G401 (cell line): ENCODE measurements around the gene RAB5A. TPM values are rescaled to one million over a fixed set of nuclear protein-coding genes. Genes with fewer than 3 reads are reported as not detected.
"Not testable (repeated sequence)": the region's sequence is repeated elsewhere in the genome, so short reads cannot be mapped to it uniquely, and the experiment has no call there.

Experiments used
- DNase-seq: peaks from one replicate; pipeline ENCODE4 v3.0.0-alpha.2; 2015; ENCODE audit warnings: low spot score
- in situ Hi-C: cut with HindIII; loops from 2 replicates; pipeline ENCODE4 v1.10.0; 2016; ENCODE audit warnings: low sequenced_read_pairs, mixed read lengths
- total RNA-seq: library from RNA; depleted of rRNA; stranded (reverse); fragments of >200 nt; shearing (Covaris generic); gene quantifications from 2 replicates; pipeline ENCODE4 v1.2.3, GENCODE V29; 2014

Gene RAB5A
- total RNA-seq, 1 experiment from 2014 or later: 49.7 TPM

DNA sequence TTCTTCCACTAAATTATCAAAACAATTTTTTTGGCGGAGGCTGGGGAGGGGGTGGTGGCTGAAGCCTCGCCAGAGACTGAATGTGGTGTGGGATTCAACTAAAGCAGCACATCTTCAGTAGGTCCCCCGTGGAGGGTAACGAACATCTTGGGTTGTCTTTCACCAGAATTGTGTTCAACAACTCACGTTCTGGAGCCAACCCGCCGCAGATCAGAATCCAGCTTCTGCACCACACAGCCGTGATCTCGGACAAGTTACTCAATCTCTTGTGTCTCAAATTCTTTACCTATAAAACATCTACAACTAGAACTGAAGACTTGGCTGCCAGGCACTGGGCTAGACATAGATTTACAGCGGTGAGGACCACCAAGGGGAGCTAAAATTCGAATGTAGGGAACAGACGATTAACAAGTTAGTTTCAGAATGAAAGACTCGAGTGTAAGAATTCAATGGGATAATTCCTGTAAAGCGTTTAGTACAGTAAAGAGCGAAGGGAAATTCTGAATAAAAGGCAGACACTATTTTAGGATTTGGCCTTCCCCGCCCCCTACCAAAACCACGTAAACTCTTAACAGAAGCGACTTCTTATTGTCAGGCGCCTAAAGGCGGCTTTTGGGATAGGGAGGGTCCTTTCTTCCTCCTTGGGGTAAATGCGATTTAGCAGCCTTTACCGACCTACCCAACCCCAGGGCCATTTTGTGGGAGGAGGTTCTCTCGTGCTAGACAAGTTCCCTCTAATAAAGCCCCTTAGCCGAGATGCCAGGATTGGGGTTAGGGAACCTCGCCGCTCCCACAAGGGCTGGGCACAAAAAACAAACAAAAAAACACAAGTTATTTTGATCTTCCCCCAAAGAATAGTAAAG is 697 bp upstream of the RAB5A start:
- no peak for DNase-seq
- in situ Hi-C loops: no loop called here

DNA sequence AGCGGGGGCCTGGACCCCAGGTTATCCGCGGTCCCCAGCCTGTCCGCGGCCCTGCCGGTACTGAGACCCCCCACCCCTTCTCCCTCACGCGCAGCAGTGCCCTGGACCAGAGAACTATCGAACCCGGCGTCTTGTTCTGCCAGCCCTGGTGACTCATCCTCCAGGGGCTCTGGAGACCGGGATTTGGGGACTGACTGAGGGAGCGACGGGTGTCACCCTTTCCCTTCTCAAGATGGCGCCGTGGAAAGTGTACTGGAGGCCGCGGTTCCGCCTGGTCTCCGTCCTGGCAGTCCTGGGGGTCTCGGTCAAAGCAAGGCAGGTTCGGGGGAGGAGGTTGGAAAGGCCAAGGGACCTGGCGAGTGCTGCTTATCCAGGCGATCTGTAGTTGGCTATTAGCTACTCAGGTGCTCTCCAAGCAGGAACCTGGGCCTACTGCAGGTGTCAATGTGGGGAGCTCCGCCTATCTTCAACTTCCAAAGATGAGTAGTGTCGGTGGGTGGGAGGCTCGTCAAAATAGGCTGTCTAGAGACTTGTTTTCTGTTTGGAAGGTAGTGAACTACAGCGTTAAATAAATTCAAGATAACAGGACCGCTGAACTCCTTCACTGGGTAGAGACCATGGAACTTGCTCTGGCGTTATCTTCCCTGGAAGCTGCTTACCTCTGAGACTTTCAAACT is 790 bp downstream of the RAB5A start:
- in situ Hi-C loops: no loop called here
- peak; percentile 43 for DNase-seq

DNA sequence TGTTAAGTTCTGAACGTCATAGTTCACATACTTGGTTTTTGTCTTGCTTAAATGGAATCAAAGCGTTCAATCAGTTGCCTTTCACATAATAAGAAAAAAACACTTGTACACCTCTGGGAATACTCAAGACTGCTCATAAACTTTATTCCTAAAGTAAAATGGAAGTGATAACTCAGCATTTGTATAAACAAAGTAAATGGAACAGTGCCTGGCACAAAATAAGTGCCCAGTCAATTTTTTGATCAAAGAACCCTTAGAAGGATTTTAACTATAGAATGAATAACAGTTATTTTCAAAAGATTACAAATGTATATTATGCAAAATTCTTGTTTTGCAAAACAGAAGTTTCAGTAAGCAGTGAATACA is 1.3 kb downstream of the RAB5A start:
- DNase-seq: no peak
- in situ Hi-C loops: no loop called here

DNA sequence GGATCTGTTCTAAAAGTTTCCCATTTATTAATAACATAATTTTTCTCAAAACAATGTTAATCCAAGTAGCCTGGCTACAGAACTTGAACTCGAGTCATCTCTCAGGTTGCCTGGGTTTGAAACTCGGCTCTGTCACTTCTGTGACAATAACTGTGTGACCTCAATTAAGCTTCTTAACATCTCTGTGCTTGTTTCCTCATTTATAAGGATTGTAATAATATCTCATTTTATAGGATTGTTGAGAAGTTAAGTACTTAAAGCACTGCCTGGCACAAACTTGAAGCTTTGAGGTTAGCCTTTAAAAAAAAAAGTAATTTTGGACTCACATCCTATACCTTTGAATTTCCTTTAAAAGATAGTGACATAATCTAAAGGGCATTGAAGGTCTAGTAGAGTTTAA is 3.4 kb downstream of the RAB5A start:
- in situ Hi-C loops: no loop called here

DNA sequence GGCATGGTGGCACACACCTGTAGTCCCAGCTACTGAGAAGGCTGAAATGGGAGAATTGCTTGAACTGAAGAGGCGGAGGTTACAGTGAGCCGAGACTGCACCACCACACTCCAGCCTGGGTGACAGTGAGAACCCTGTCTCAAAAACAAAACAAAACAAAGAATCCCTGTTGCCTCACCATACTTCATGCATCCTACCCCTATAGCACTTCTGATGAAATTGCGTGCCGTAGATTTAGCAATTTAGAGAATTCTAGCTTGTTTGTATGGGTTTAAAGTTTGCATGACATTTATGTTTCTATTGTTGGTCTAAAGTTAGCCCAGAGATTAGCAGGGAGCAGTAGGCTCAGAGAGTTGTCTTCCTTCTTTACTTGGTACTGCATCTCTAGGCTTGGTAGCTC is 7.8 kb downstream of the RAB5A start:
- no peak for DNase-seq
- in situ Hi-C loops: no loop called here

More for the DNA sequence above, 3.4 kb downstream of the RAB5A start:
- no peak for DNase-seq

DNA sequence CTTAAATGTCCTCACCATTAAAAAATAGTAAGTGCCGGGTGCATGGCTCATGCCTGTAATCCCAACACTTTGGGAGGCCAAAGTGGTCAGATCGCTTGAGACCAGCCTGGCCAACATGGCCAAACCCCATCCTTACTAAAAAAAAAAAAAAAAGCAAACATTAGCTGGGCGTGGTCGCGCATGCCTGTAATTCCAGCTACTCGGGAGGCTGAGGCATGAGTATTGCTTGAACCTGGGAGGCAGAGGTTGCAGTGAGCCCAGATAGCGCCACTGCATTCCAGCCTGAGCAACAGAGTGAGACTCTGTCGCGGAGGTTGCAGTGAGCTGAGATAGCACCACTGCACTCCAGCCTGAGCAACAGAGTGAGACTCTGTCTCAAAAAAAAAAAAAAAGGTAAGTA is 10.5 kb downstream of the RAB5A start:
- in situ Hi-C loops, DNase-seq: not testable (repeated sequence)

DNA sequence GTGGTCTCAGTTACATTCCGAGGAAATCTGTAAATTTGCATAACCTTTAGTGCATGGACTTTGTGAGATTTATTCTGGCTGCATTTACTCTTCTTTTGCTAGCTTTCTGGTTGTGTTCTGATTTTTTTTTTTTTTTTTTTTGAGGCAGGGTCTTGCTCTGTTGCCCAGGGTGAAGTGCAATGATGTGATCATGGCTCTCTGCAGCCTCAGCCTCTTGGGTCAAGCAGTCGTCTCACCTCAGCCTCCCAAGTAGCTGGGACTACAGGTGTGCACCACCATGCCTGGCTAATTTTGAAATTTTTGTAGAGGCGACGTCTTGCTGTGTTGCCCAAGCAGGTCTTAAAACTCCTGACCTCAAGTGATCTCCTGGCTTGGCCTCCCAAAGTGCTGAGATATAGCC is 12.6 kb downstream of the RAB5A start:
- in situ Hi-C loops: no loop called here
- no peak for DNase-seq

DNA sequence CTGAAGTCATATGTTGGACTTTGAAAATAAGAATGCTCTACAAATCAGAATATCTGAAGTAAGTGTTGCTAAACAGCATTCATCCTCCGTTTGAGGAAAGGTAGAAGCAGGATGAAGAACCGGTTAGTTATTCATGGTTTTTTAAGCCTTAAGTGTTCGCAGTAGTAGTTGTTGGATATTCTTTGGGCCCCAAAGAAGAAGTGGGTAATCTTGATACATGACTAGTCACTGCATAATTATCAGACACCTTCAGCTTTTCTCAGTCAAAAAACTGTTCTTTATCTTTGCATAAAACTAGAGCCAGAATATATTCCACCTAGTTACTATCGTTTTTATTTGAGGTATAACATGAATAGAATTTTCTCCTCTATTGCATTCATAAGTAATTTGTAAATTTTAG is 13.8 kb downstream of the RAB5A start:
- in situ Hi-C loops: no loop called here
- no peak for DNase-seq

DNA sequence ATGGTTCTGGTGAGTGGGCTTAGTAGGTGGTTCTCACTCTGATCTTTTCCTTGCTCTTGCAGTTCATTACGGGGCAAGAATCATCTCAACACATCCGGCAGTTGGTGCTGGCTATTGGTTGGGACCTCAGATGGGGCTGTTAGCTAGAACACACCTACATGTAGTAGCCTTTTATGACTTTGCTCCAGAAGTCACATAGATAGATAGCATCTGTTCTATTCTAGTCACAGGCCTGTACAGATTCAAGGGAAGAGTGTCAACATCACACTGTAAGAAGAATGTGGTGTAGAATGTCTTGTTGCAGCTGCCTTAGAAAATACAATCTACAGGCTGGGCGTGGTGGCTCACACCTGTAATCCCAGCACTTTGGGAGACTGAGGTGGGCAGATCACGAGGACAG is 15.1 kb downstream of the RAB5A start:
- in situ Hi-C loops: no loop called here
- no peak for DNase-seq

DNA sequence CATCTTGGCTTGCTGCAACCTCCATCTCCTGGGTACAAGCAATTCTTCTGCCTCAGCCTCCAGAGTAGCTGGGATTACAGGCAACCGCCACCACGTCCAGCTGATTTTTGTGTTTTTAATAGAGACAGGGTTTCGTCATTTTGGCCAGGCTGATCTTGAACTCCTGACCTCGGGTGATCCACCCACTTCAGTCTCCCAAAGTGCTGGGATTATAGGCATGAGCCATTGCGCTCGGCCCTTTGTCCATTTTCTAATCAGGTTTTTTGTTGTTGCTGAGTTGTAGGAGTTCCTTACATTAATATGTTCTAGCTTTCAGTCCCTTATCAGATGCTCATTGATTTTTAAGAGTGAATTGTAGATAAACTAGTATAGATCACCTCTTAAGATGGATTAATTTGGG is 20.3 kb downstream of the RAB5A start:
- in situ Hi-C loops: no loop called here
- DNase-seq: no peak

DNA sequence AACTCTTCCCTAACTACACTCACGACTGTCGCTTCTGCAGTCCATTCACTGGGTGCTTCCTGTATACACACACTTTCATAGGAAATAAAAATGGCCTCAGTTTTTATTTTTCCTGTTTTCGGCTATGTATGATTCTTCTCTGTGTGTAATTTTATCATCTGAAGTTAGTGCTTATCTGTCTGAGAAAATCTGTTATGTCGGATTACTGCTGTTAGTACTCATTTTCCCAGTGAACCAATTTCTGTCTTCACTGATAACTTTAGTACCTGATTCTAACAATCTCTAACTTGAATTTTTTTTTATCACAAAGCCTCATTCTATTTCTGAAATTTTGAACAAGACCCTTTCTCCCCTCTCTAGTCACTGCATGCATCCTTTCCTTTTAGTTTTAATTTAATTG is 20.9 kb downstream of the RAB5A start:
- in situ Hi-C loops: no loop called here

DNA sequence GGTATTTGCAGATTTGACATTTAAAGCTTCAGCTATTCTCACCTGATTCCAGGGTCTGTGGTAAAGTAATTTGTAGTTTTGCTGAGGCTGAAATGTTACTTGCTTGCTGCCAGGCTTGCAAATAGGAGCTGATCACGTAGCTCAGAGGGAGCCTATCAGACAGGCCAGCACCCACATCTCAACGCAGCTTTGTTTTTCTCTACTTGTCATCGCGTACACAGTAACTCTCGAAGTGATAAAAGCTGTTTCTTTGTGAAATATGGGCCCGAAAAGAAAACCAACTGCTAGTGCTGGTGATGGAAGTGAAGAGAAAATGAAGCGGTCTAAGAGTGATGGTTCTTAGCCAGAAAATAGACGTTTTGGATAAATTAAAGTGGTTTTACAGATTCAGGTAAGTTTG is 23.4 kb downstream of the RAB5A start:
- no peak for DNase-seq
- in situ Hi-C loops: no loop called here

More for the DNA sequence above, 20.9 kb downstream of the RAB5A start:
- DNase-seq: no peak

DNA sequence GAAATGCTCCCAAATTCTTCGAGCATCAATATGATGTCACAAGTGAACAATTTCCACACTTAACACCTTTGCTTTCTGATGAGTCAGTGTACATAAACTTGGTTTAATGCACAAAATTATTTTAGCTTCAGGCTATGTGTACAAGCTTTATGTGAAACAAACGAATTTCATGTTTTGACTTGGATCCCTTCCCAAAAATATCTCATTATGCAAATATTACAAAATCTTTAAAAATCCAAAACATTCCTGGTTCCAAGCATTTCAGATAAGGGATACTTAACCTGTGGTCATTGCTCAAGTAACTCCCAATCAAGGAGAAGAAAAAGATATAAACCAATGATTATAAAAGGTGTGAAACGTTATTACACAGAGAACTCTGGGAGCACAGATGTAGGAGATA is 25.2 kb downstream of the RAB5A start:
- in situ Hi-C loops: no loop called here
- no peak for DNase-seq

DNA sequence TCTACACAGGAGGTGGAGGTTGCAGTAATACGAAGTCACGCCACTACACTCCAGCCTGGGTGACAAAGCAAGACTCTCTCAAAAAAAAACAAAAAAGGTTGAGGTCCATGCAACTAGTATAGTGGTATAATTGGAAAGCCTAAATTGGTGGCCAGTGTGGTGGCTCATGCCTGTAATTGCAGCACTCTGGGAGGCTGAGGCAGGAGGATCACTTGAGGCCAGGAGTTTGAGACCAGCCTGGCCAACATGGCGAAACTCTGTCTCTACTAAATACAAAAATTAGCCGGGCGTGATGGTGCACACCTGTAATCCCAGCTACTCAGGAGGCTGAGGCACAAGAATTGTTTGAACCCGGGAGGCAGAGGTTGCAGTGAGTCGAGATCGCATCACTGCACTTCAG is 42.0 kb downstream of the RAB5A start:
- DNase-seq, in situ Hi-C loops: not testable (repeated sequence)

DNA sequence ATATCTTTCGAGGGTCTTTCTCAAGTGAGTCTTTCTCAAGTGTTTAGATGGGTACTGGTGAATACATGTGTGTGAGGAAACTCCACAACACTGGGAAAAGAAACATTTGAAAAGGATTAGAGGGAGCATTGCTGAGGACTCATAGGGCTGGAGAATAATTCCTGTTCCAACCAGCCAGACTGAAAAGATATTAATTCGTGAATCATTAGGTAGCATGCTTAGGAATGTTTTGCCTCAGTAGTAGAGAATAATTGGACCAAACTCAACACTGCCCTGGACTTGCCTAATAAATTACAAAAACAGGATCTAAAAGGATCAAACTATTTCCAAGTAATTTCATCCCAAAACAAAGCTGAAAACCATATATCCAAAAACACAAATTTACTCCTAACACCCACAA is 47.9 kb downstream of the RAB5A start:
- in situ Hi-C loops: no loop called here
- no peak for DNase-seq

DNA sequence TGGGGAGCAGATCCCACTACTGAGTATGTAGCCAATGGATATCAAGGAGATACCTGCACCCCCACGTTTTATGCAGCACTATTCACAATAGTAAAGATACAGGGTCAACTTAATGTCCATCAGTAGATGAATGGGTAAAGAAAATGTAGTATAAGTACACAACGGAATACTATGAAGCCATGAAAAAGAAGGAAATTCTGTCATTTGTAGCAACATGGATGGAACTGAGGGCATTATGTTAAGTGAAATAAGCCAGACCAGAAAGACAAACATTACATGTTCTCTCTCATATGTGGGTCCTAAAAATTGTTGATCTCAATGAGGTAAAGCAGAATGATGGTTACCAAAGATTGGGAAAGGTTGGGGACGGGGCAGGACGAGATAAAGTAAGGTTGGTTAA is 50.6 kb downstream of the RAB5A start:
- DNase-seq: no peak
- in situ Hi-C loops: no loop called here

DNA sequence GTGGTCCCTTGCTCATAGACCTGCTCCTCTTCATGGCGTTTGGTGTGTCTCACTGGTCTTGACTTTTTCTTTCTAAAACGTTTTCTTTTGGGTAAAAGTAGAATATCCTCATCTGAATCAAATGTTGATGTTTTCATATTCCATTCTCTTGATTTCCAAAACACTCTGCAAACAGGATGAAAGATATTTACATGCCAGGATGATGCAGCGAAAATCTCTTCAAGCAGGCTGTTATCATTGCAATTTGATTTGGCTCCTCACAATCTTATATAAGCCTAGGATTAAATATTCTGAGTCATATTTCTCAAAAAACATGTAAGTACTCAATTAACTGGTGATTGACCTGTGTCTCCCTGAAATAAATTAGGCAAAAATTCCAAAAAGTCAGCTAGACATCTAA is 55.0 kb downstream of the RAB5A start:
- in situ Hi-C loops: no loop called here
- no peak for DNase-seq

DNA sequence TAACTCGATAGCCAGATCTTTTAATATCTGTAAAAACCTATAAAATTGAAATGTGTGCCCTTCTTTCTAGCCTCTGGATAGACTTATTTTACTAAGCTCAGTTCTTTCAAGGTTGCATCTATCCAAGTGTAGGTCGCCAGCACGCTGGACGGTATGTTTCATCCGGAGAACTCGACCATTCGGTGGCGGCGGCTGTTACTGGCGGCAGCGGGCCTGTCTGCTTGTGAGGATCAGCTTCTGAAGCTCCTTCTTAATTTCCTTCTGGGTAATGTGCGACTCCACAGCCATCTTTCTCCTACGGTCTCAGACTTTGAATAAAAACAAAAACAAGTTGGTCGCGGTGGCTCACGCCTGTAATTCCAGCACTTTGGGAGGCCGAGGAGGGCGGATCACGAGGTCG is 61.1 kb downstream of the RAB5A start:
- in situ Hi-C loops: no loop called here
- DNase-seq: no peak

DNA sequence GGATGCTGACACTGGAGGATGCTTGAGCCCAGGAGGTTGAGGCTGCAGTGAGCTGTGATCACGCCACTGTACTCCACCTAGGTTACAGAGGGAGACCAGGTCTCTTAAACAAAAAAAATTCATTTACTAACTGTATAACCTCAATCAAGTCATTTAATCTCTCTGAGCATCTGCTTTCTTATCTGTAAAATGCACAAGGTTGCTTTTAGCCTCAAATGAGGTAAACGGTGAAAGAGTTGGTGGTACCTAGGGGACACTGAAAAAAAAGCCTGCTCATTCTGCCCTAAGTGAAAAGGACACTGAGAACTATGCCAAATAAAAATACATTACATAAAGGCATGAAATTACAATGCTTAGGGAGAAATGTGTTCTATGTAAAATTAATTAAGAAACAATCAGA is 61.7 kb downstream of the RAB5A start:
- in situ Hi-C loops: no loop called here
- no peak for DNase-seq

DNA sequence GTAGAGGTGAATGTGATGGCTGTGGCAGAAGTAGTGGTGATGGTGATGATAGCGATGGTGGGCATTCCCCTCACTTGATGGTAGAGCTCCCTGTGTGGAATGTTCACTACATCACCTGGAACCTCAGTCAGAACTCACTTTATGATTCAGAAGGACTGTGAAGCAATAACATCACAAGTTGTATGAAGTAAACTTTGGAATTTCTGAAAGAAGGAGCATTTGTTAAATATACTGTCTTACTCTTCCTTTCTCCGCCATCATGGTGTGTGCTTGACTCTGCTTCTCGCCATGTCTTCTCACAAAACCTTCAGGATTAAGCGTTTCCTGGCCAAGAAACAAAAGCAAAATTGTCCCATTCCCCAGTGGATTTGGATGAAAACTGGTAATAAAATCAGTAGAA is 65.3 kb downstream of the RAB5A start, which contains the start of gene PP2D1:
TSS of gene PP2D1 (minus strand) at position 101 of the 400 bp plus-strand sequence. CDS start 192 bp downstream, outside the sequence.
- DNase-seq: no peak
- in situ Hi-C loops: no loop called here

DNA sequence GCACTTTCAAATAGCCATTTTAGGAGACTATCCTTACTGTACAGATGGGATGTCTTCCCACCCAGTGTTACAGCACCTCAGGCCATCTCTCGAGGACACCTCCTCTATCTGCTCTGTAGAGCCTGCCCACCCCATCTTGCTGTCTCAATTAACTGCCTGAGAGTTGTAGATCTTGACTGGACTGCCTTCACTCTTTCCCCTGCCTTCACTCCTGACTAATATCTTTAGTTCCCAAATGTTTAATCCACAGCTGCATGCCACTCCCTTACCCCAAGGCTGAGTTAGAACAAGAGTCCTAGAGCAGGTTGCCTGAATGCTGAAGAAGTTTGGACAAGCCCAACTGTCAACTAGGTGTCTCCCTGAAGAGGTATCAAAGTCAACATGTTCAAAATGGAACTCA is 66.5 kb downstream of the RAB5A start:
- DNase-seq: no peak
- in situ Hi-C loops: no loop called here
